ENCODE measurements around the gene VPS18.

- TF ChIP-seq CTCF (IDR thresholded peaks at IDR 0.05; ENCODE audit: low read depth, low read length, missing input control), result no peak
- TF ChIP-seq JUND (IDR thresholded peaks at IDR 0.05), result no peak
- no peak for TF ChIP-seq SP1 (IDR thresholded peaks at IDR 0.05)
- TF ChIP-seq ATF3 (IDR thresholded peaks at IDR 0.05), result no peak
- no peak for TF ChIP-seq TAF1 (conservative IDR thresholded peaks at IDR 0.05)
- TF ChIP-seq RAD21 (IDR thresholded peaks at IDR 0.05), result no peak
- TF ChIP-seq HNF4A (conservative IDR thresholded peaks at IDR 0.05), result no peak
- TF ChIP-seq EGR1 (IDR thresholded peaks at IDR 0.05; ENCODE audit: low read depth in 2 of 2), result no peak
- TF ChIP-seq YY1 (IDR thresholded peaks at IDR 0.05), result no peak
- TF ChIP-seq RXRA (IDR thresholded peaks at IDR 0.05), result no peak
- no peak for TF ChIP-seq GABPA (IDR thresholded peaks at IDR 0.05 in 1 of 2, conservative IDR thresholded peaks at IDR 0.05 in 1 of 2)
Measured at GRCh38 chr15:40911141-40911540, 16.9 kb downstream of the VPS18 start.

Data from liver (tissue), 3 donors.